Lower leg skin (tissue), 3 donors: Measurements from ENCODE around the gene PKD2.
"Not testable (repeated sequence)": the region's sequence is repeated elsewhere in the genome, so short reads cannot be mapped to it uniquely, and the experiment has no call there.

ENCODE experiments used
- CTCF ChIP-seq, 3 donors: fragments of 450-650 bp; IDR thresholded peaks; one replicate each; pipeline ENCODE4 v1.5.1; 2016; ENCODE audit warnings: antibody characterized with exemption in 3 of 3, mild to moderate bottlenecking in 3 of 3, moderate library complexity in 2 of 3
- POLR2A ChIP-seq, 2 donors: fragments of 450-650 bp; IDR thresholded peaks; one replicate each; pipeline ENCODE4 v1.6.1; 2016 to 2017; ENCODE audit warnings: antibody characterized with exemption in 2 of 2, mild to moderate bottlenecking in 1 of 2, moderate library complexity in 1 of 2

GRCh38 chr4:88025868-88026661 lies 18.6 kb downstream of the PKD2 start:
- TF ChIP-seq CTCF, POLR2A (IDR thresholded peaks at IDR 0.05): not testable (repeated sequence)
